Measurements from ENCODE around the gene RDX.
A peak's percentile ranks its signal among the peaks of the same experiment; 100 is the strongest.
"Not testable (repeated sequence)": the region's sequence is repeated elsewhere in the genome, so short reads cannot be mapped to it uniquely, and the experiment has no call there.

Gene RDX

GRCh38 chr11:110199184-110199981 is 97.0 kb downstream of the RDX start:
- DNase-seq = no peak

- DNase-seq = peak; percentile 26
Measured at GRCh38 chr11:110198031-110198729, 98.2 kb downstream of the RDX start.

GRCh38 chr11:110196884-110197420 is 99.5 kb downstream of the RDX start:
- DNase-seq = no peak

- peak; percentile 85 for DNase-seq
Measured at GRCh38 chr11:110196241-110196754, 100.1 kb downstream of the RDX start.

GRCh38 chr11:110194211-110194766 is 102.1 kb downstream of the RDX start:
- peak; percentile 59 for DNase-seq

- not testable (repeated sequence) for DNase-seq
Measured at GRCh38 chr11:110192604-110193282, 103.7 kb downstream of the RDX start.

GRCh38 chr11:110190885-110191284 is 105.5 kb downstream of the RDX start:
- DNase-seq = no peak

GRCh38 chr11:110187731-110188130 is 108.7 kb downstream of the RDX start:
- DNase-seq = no peak

GRCh38 chr11:110186867-110187266 is 109.5 kb downstream of the RDX start:
- no peak for DNase-seq

- no peak for DNase-seq
Measured at GRCh38 chr11:110186456-110186855, 110.0 kb downstream of the RDX start.

GRCh38 chr11:110185599-110185998 is 110.8 kb downstream of the RDX start:
- no peak for DNase-seq

GRCh38 chr11:110185121-110185591 is 111.3 kb downstream of the RDX start:
- DNase-seq = peak; percentile 55

GRCh38 chr11:110184456-110184855 is 112.0 kb downstream of the RDX start:
- no peak for DNase-seq

GRCh38 chr11:110182886-110183285 is 113.5 kb downstream of the RDX start:
- DNase-seq = peak; percentile 61

GRCh38 chr11:110179064-110179463 is 117.3 kb downstream of the RDX start:
- DNase-seq = no peak

GRCh38 chr11:110177086-110177456 is 119.3 kb downstream of the RDX start:
- no peak for DNase-seq

GRCh38 chr11:110176366-110177085 is 119.9 kb downstream of the RDX start:
- peak; percentile 23 for DNase-seq

GRCh38 chr11:110174645-110175310 is 121.6 kb downstream of the RDX start:
- DNase-seq = peak; percentile 47

- peak; percentile 61 for DNase-seq
Measured at GRCh38 chr11:110173811-110174644, 122.4 kb downstream of the RDX start.

- no peak for DNase-seq
Measured at GRCh38 chr11:110172468-110173065, 123.8 kb downstream of the RDX start.
